Endothelial cell of umbilical vein (primary cell): ENCODE data around the gene XRCC1. TPM values are rescaled to one million over a fixed set of nuclear protein-coding genes. Genes with fewer than 3 reads are reported as not detected.

Experiments
- BruUV-seq: library from RNA; stranded (reverse); fragments of 400-500 nt; replicated peaks from 2 replicates; lab custom pipeline; 2021; lab: Mats Ljungman, UMichigan
- CTCF ChIA-PET: fragments of 300-600, 350-600 bp; sonication (Branson Sonifier 250); formaldehyde crosslinking; loops from one replicate; lab custom pipeline; 2021; ENCODE audit warnings: antibody characterized with exemption, inconsistent platforms; lab: Charles Lee
- POLR2A ChIA-PET: fragments of 300-600, 350-600 bp; sonication (Branson Sonifier 250); formaldehyde crosslinking; loops from one replicate; lab custom pipeline; 2021; ENCODE audit warnings: antibody characterized with exemption, inconsistent platforms; lab: Charles Lee
- DNase-seq: peaks from one replicate; pipeline ENCODE4 v3.0.0-alpha.2; 2011; ENCODE audit warnings: low read depth, low spot score
- FAIRE-seq: peaks from 2 replicates; lab custom pipeline; 2011; peaks lifted over from hg19 to GRCh38; lab: Jason Lieb, UNC
- H2AFZ ChIP-seq: 2 replicates; pipeline ENCODE4 v1.6.0; 2012; ENCODE audit warnings: low read depth, low read length, control low read depth, inconsistent platforms
- H3K27ac ChIP-seq: 2 replicates; pipeline ENCODE4 v1.5.1; 2011; ENCODE audit warnings: low read depth, mild to moderate bottlenecking, control low read depth, low read length, moderate library complexity; ENCODE audit not compliant: insufficient read depth
- H3K27me3 ChIP-seq, 2 experiments: 2 replicates each; pipeline versions ENCODE4 v1.6.0 to v1.6.1; 2011; ENCODE audit warnings: low read length in 2 of 2, mixed read lengths in 1 of 2; ENCODE audit not compliant: control insufficient read depth in 2 of 2, insufficient read depth in 2 of 2
- H3K36me3 ChIP-seq, 2 experiments: 2 replicates in 1 of 2; 3 replicates in 1 of 2; pipeline ENCODE4 v1.5.1; 2011; ENCODE audit warnings: low read length in 2 of 2, mild to moderate bottlenecking in 1 of 2, moderate library complexity in 1 of 2; ENCODE audit not compliant: control insufficient read depth in 2 of 2, insufficient read depth in 2 of 2; ENCODE audit errors: extremely low read depth in 1 of 2
- H3K4me1 ChIP-seq: 3 replicates; pipeline ENCODE4 v1.5.1; 2011; ENCODE audit warnings: mild to moderate bottlenecking, low read length; ENCODE audit not compliant: control insufficient read depth, insufficient read depth; ENCODE audit errors: extremely low read depth
- H3K4me2 ChIP-seq: 2 replicates; pipeline ENCODE4 v1.6.1; 2011; ENCODE audit warnings: low read length, control low read depth, mixed read lengths; ENCODE audit not compliant: insufficient read depth
- H3K4me3 ChIP-seq, 3 experiments: fragments of 200-600 bp in 1 of 3; sonication (generic), shearing (Covaris generic) in 1 of 3; replicated peaks in 1 of 3; 2 replicates each; pipeline ENCODE4 v1.5.1; 2011 to 2016; ENCODE audit warnings: control low read depth in 3 of 3, low read length in 3 of 3, mild to moderate bottlenecking in 2 of 3, inconsistent platforms in 1 of 3, low read depth in 1 of 3, moderate library complexity in 1 of 3; ENCODE audit not compliant: insufficient read depth in 1 of 3
- H3K79me2 ChIP-seq: 2 replicates; pipeline ENCODE4 v1.6.0; 2012; ENCODE audit warnings: low read length, inconsistent platforms; ENCODE audit not compliant: control insufficient read depth, insufficient read depth
- H3K9ac ChIP-seq: replicated peaks from 2 replicates; pipeline ENCODE3; 2011; ENCODE audit warnings: low read length, control low read depth; ENCODE audit not compliant: insufficient read depth; ENCODE audit errors: extremely low read depth
- H3K9me1 ChIP-seq: replicated peaks from 3 replicates; pipeline ENCODE4 v1.6.0; 2011; ENCODE audit warnings: mild to moderate bottlenecking, low read length; ENCODE audit not compliant: control insufficient read depth, insufficient read depth; ENCODE audit errors: extremely low read depth
- H3K9me3 ChIP-seq: replicated peaks from 2 replicates; pipeline ENCODE4 v1.5.1; 2012; ENCODE audit warnings: low read length, inconsistent platforms; ENCODE audit not compliant: control insufficient read depth, insufficient read depth
- H4K20me1 ChIP-seq: replicated peaks from 2 replicates; pipeline ENCODE3; 2011; ENCODE audit warnings: mild to moderate bottlenecking, low read length; ENCODE audit not compliant: control insufficient read depth, insufficient read depth; ENCODE audit errors: extremely low read depth
- EZH2 ChIP-seq: IDR thresholded peaks from 2 replicates; pipeline ENCODE4 v1.6.1; 2012; ENCODE audit warnings: borderline replicate concordance, low read depth, mild to moderate bottlenecking, moderate library complexity, low read length, inconsistent platforms; ENCODE audit not compliant: severe bottlenecking
- FOS ChIP-seq: IDR thresholded peaks from 2 replicates; pipeline ENCODE4 v1.6.1; 2011; ENCODE audit warnings: mild to moderate bottlenecking, low read length, moderate library complexity, borderline replicate concordance; ENCODE audit not compliant: insufficient read depth
- GATA2 ChIP-seq: IDR thresholded peaks from 2 replicates; pipeline ENCODE4 v1.7.0; 2011; ENCODE audit warnings: low read depth, mild to moderate bottlenecking, moderate library complexity, mixed read lengths, low read length; ENCODE audit not compliant: insufficient read length, insufficient read depth
- JUN ChIP-seq: IDR thresholded peaks from 2 replicates; pipeline ENCODE4 v1.6.1; 2011; ENCODE audit warnings: borderline replicate concordance, low read depth; ENCODE audit not compliant: insufficient read length, insufficient read depth
- MAX ChIP-seq: IDR thresholded peaks from 2 replicates; pipeline ENCODE4 v1.6.1; 2011; ENCODE audit not compliant: insufficient read depth, insufficient read length
- MYC ChIP-seq: IDR thresholded peaks from one replicate; pipeline ENCODE4 v1.6.1; 2011; ENCODE audit warnings: mild to moderate bottlenecking, low read depth, low read length
- POLR2A ChIP-seq: IDR thresholded peaks from 2 replicates; pipeline ENCODE4 v1.6.1; 2012; ENCODE audit warnings: low read depth, mild to moderate bottlenecking, control low read depth, low read length
- POLR2AphosphoS5 ChIP-seq: IDR thresholded peaks from 2 replicates; pipeline ENCODE4 v1.6.1; 2012; ENCODE audit warnings: low read depth, mild to moderate bottlenecking, control low read depth, low read length, moderate library complexity; ENCODE audit not compliant: insufficient read depth
- dilution Hi-C: fragments of 300-500 bp; cut with MboI; formaldehyde crosslinking; loops from one replicate; pipeline ENCODE4 v1.15.0; 2019; ENCODE audit warnings: low sequenced_read_pairs; ENCODE audit not compliant: extremely low pct_ligation_motif_present
- intact Hi-C: fragments of 100-400 bp; cut with micrococcal nuclease; formaldehyde crosslinking; loops from one replicate; pipeline ENCODE4 v1.10.0; 2022
- polyA plus RNA-seq, 4 experiments: library from polyadenylated mRNA; depleted of rRNA in 3 of 4; stranded (reverse) in 3 of 4; unstranded in 1 of 4; fragments of >200 nt; gene quantifications; 2 replicates each; pipeline versions ENCODE4 v1.2.1 to v1.2.3, GENCODE V29; 2011 to 2012; ENCODE audit warnings: missing spikeins in 1 of 4
- total RNA-seq: library from RNA; stranded (reverse); gene quantifications from 2 replicates; pipeline ENCODE4 v1.2.3, GENCODE V29; 2021
- TF ChIP-seq, protein P1 (sequence below), 2 donors: IDR thresholded peaks; 1 replicate in 1 of 2; 2 replicates in 1 of 2; pipeline ENCODE4 v1.5.1; 2011; ENCODE audit warnings: low read length in 2 of 2, mild to moderate bottlenecking in 2 of 2, moderate library complexity in 2 of 2, control low read depth in 1 of 2, inconsistent platforms in 1 of 2, low read depth in 1 of 2; ENCODE audit not compliant: insufficient read depth in 1 of 2; ENCODE audit errors: extremely low read depth in 1 of 2

Gene XRCC1
- total and polyA plus RNA-seq, 2 donors (not counting 3 experiments of a cell fraction or from before 2014, with no cell fraction given): 29.5 to 39.3 TPM

DNA sequence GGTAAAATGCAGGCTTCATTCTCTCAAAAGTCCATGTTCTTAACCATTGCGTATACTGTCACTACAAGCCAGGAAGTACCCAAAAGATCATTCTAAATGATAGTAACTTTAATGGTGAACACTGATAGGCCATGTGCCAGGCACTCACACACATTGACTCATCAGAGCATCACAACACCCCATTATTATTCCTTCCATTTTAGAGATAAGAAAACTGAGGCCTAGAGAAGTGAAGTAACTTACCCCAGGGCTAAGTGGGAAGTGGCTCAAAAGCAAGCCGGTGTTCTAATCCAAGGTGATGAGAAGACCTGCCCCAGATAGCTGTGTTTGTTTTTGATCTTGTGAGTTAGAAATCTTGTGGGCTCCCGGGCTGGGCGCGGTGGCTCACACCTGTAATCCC lies 69.4 kb downstream of the XRCC1 start:
- H3K79me2 ChIP-seq: no peaks in the 10 kb centered on the region
- DNase-seq: no peak
- no peak overlapping the region for H3K4me2 ChIP-seq
- BruUV-seq: no TSS peak
- no peaks in the 10 kb centered on the region for H3K9me3 ChIP-seq
- ChIA-PET CTCF (interaction anchor here (0.8 to 3.0 kb wide), 3 partner anchors 11 to 60 kb away, joined by 3 to 47 read pairs (median 27); no protein-coding TSS in a partner anchor), POLR2A (no interaction called here)
- no peak overlapping the region for H3K4me3 ChIP-seq
- intact Hi-C loops (loop anchor here (2.0 kb wide), 1 partner anchor 21 kb away; the partner anchor contains the start of gene ETHE1), dilution Hi-C loops (no loop called here)
- no peak overlapping the region for H3K27ac ChIP-seq
- no peak overlapping the region for H2AFZ ChIP-seq
- no peak for FAIRE-seq
- H3K4me1 ChIP-seq: peaks cover 11% of the 10 kb centered on the region
- TF ChIP-seq FOS (no peak), JUN (no peak), MAX (no peak), POLR2A (no peak), EZH2 (no peak), MYC (no peak), GATA2 (no peak), POLR2AphosphoS5 (no peak)
- TF ChIP-seq, protein P1, sequence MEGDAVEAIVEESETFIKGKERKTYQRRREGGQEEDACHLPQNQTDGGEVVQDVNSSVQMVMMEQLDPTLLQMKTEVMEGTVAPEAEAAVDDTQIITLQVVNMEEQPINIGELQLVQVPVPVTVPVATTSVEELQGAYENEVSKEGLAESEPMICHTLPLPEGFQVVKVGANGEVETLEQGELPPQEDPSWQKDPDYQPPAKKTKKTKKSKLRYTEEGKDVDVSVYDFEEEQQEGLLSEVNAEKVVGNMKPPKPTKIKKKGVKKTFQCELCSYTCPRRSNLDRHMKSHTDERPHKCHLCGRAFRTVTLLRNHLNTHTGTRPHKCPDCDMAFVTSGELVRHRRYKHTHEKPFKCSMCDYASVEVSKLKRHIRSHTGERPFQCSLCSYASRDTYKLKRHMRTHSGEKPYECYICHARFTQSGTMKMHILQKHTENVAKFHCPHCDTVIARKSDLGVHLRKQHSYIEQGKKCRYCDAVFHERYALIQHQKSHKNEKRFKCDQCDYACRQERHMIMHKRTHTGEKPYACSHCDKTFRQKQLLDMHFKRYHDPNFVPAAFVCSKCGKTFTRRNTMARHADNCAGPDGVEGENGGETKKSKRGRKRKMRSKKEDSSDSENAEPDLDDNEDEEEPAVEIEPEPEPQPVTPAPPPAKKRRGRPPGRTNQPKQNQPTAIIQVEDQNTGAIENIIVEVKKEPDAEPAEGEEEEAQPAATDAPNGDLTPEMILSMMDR (IDR thresholded peaks at IDR 0.05; ENCODE audit: extremely low read depth in 1 of 2, insufficient read depth in 1 of 2, low read depth in 1 of 2, low read length in 2 of 2): no peak
- H4K20me1 ChIP-seq: no peaks in the 10 kb centered on the region
- peaks cover 0 to 11% of the 10 kb centered on the region in 2 experiments for H3K36me3 ChIP-seq
- no peak overlapping the region for H3K9ac ChIP-seq
- H3K9me1 ChIP-seq: no peaks in the 10 kb centered on the region
- no peaks in the 10 kb centered on the region for H3K27me3 ChIP-seq
